ENCODE measurements around the gene KIAA1328. TPM values are rescaled to one million over a fixed set of nuclear protein-coding genes. Genes with fewer than 3 reads are reported as not detected.

KIAA1328 gene
- total RNA-seq, 2 donors from 2014 or later, result 4.8 to 5.2 TPM

DNA sequence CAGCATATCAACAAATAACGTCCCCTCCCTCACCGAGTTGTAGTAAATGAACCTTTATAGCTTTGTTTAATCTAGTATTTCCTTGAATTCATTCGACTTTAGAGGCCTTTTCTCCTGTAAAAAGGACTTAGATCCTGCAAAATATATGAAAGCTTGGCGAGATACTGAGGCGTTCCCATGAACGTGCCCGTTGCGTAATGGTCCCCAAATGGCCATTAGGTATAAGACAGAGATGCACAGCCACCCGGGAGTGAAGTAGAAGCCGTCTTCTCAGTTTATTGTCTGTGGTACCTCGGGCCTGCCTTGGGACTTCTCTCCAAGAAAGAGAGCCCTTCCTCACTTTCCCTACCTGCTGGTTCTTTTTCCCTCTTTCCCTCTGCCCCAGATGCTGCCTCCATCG is 426.0 kb downstream of the KIAA1328 start:
- H3K9me3 ChIP-seq, result no peaks in the 10 kb centered on the region
- no peaks in the 10 kb centered on the region for H3K36me3 ChIP-seq
- H3K4me1 ChIP-seq, result peaks cover 3% of the 10 kb centered on the region
- H3K4me3 ChIP-seq, result no peak overlapping the region
- TF ChIP-seq, protein P1, sequence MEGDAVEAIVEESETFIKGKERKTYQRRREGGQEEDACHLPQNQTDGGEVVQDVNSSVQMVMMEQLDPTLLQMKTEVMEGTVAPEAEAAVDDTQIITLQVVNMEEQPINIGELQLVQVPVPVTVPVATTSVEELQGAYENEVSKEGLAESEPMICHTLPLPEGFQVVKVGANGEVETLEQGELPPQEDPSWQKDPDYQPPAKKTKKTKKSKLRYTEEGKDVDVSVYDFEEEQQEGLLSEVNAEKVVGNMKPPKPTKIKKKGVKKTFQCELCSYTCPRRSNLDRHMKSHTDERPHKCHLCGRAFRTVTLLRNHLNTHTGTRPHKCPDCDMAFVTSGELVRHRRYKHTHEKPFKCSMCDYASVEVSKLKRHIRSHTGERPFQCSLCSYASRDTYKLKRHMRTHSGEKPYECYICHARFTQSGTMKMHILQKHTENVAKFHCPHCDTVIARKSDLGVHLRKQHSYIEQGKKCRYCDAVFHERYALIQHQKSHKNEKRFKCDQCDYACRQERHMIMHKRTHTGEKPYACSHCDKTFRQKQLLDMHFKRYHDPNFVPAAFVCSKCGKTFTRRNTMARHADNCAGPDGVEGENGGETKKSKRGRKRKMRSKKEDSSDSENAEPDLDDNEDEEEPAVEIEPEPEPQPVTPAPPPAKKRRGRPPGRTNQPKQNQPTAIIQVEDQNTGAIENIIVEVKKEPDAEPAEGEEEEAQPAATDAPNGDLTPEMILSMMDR (IDR thresholded peaks at IDR 0.05), result no peak
- no peak for DNase-seq
- intact Hi-C loops (cut with DNase I), result loop anchor here (5.0 kb wide), 1 partner anchor 233 kb away; no protein-coding TSS in a partner anchor
- H3K27me3 ChIP-seq, result peaks cover 29% of the 10 kb centered on the region
- H3K9ac ChIP-seq (ENCODE audit: low read depth in 2 of 2, low read length in 2 of 2), result no peak overlapping the region
- no peak overlapping the region for H3K27ac ChIP-seq

DNA sequence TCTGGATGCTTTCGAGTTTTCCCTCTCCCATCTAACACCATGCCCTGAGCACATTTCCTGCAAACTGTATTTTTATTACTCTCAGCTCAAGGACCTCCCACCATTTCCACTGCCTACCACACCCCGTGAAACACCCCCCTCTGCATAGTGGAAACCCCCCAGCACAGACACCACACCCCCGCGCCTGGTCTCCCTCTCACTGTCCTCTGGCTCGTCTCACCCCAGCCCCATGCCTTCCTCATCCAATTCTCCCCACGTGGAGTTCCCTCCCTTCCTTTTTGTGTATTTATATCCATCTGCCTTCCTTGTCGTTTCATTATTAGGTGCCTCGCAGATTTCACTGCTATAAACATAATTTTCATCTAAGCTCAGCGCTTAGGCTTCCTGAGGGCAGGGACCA is 429.2 kb downstream of the KIAA1328 start:
- no peaks in the 10 kb centered on the region for H3K9me3 ChIP-seq
- H3K4me3 ChIP-seq, result no peak overlapping the region
- peaks cover 3% of the 10 kb centered on the region for H3K4me1 ChIP-seq
- no peak for DNase-seq
- intact Hi-C loops (cut with DNase I), result loop anchor here (5.0 kb wide), 1 partner anchor 236 kb away; no protein-coding TSS in a partner anchor
- no peak overlapping the region for H3K9ac ChIP-seq (ENCODE audit: low read depth in 2 of 2, low read length in 2 of 2)
- peaks cover 24% of the 10 kb centered on the region for H3K27me3 ChIP-seq
- H3K27ac ChIP-seq, result no peak overlapping the region
- TF ChIP-seq, protein P1 (IDR thresholded peaks at IDR 0.05), result no peak
- H3K36me3 ChIP-seq, result no peaks in the 10 kb centered on the region

DNA sequence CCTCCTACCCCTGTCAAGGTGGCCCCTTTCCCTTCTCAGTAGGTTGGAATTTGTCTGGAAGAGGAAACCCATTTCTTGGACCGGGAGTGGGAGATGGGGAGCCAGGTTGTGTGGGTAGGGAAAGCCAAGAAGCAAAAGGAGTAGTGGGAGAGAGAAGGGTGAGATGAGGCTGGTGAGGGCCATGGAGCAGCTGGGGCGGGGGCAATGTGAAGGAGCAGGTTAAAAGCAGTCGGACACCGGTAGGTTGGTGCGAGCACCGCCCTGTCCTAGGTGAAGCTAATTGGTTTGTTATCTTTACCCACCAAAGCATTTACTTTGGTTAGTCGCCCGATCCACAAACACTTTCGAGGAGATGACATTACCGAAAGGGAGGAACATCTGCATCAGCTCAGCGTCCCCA is 429.9 kb downstream of the KIAA1328 start:
- Histone ChIP-seq H3K4me3 (no peak overlapping the region), H3K36me3 (no peaks in the 10 kb centered on the region), H3K9me3 (no peaks in the 10 kb centered on the region), H3K9ac (ENCODE audit: low read depth in 2 of 2, low read length in 2 of 2) (no peak overlapping the region), H3K27me3 (peaks cover 17% of the 10 kb centered on the region), H3K4me1 (no peaks in the 10 kb centered on the region), H3K27ac (no peak overlapping the region)
- TF ChIP-seq, protein P1 (IDR thresholded peaks at IDR 0.05), result no peak
- no peak for DNase-seq
- intact Hi-C loops (cut with DNase I), result loop anchor here (5.0 kb wide), 1 partner anchor 237 kb away; no protein-coding TSS in a partner anchor

DNA sequence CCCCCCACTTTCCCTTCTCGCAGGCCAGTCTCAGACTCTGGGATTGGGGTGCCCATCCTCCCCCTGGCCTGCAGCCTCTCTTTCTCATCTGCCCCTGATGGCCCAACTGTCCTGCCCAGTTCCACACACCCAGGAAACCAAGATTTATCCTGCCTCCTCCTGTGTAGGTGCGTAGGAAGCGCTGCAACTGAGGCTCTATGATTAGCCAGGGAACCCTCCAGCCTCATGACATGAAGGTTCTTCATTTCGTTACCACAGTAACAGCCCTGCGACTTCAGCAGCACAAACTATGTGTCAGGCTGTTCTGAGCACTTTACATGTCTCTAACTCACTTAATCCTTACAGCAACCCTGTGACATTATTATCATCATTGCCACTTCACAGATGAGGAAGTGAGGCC is 430.8 kb downstream of the KIAA1328 start:
- H3K27me3 ChIP-seq, result peaks cover 10% of the 10 kb centered on the region
- no peak for DNase-seq
- H3K36me3 ChIP-seq, result no peaks in the 10 kb centered on the region
- no peak overlapping the region for H3K9ac ChIP-seq (ENCODE audit: low read depth in 2 of 2, low read length in 2 of 2)
- no peaks in the 10 kb centered on the region for H3K9me3 ChIP-seq
- no peak overlapping the region for H3K27ac ChIP-seq
- no peaks in the 10 kb centered on the region for H3K4me1 ChIP-seq
- TF ChIP-seq, protein P1 (IDR thresholded peaks at IDR 0.05), result no peak
- intact Hi-C loops (cut with DNase I), result loop anchor here (5.0 kb wide), 1 partner anchor 237 kb away; no protein-coding TSS in a partner anchor
- no peak overlapping the region for H3K4me3 ChIP-seq

DNA sequence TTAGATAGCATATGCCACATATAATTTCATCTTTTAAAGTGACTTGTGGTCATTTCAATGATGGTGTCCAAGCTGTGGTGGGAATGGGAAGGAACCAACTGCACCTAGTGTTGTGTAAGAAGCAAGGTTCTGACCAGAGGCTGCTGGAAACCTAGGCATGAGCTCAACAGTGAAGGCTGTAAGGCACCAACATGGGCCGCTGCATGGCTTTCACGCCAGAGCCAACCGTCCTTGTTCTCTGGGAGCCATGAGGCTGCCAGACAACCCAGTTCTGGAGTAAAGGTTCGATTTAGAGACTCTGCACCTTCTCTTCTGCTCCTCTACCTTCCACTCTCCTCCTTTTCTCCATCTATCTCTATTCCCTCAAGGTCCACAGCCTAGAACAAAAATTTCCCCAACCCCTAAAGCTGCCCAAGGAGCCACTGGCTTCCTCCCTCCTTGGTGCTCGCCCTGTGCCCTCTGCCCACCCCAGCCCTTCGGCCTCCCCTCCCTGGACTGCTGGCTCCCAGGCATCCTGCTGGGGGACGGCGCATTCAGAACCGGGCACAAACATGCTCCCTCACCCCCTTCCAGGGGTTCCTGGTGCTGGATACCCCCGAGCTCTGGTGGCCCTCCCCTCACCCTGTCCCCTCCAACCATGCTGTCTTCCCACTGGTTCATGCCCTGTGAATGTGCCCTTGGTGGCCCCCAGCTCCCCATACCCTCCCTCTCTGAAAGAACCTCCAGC is 431.6 kb downstream of the KIAA1328 start:
- no peaks in the 10 kb centered on the region for H3K9me3 ChIP-seq
- DNase-seq, result no peak
- intact Hi-C loops (cut with DNase I), result no loop called here

More for the DNA sequence above, 431.6 kb downstream of the KIAA1328 start:
- H3K9ac ChIP-seq (ENCODE audit: low read depth in 2 of 2, low read length in 2 of 2), result no peak overlapping the region
- TF ChIP-seq, protein P1 (IDR thresholded peaks at IDR 0.05), result no peak
- no peaks in the 10 kb centered on the region for H3K4me1 ChIP-seq
- no peaks in the 10 kb centered on the region for H3K36me3 ChIP-seq
- no peak overlapping the region for H3K27ac ChIP-seq
- no peak overlapping the region for H3K4me3 ChIP-seq
- peaks cover 2% of the 10 kb centered on the region for H3K27me3 ChIP-seq
